D721Med (cell line): ENCODE results near the gene UCHL1.

Experiments
- DNase-seq: peaks from one replicate; pipeline ENCODE4 v3.0.0; 2011; ENCODE audit warnings: low spot score; ENCODE audit not compliant: insufficient read length
- FAIRE-seq: peaks from 2 replicates; lab custom pipeline; 2011; peaks lifted over from hg19 to GRCh38; lab: Jason Lieb, UNC
- TF ChIP-seq, protein P1 (sequence below): IDR thresholded peaks from 2 replicates; pipeline ENCODE4 v1.5.1; 2012; ENCODE audit warnings: mild to moderate bottlenecking, control low read depth; ENCODE audit not compliant: insufficient read depth; ENCODE audit errors: missing control alignments

UCHL1 gene

DNA sequence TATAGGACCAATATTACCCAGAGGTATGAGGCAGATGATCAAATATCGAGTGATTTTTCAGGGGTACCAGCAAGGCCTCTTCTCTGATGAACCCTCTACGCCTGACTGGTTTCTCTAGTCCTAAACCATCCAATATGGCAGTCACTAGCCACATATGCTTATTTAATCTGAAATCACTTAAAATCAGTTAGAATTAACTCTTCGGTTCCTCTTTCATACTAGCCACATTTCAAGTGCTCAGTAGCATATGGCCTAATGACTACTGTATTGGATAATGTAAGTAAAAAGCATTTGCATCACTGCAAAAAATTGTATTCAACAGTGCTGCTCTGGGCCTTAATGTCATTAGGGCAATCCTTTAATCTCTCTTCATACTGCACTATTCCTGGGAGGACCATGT, 38.0 kb upstream of the UCHL1 start:
- DNase-seq (no peak), FAIRE-seq (no peak)
- TF ChIP-seq, protein P1, sequence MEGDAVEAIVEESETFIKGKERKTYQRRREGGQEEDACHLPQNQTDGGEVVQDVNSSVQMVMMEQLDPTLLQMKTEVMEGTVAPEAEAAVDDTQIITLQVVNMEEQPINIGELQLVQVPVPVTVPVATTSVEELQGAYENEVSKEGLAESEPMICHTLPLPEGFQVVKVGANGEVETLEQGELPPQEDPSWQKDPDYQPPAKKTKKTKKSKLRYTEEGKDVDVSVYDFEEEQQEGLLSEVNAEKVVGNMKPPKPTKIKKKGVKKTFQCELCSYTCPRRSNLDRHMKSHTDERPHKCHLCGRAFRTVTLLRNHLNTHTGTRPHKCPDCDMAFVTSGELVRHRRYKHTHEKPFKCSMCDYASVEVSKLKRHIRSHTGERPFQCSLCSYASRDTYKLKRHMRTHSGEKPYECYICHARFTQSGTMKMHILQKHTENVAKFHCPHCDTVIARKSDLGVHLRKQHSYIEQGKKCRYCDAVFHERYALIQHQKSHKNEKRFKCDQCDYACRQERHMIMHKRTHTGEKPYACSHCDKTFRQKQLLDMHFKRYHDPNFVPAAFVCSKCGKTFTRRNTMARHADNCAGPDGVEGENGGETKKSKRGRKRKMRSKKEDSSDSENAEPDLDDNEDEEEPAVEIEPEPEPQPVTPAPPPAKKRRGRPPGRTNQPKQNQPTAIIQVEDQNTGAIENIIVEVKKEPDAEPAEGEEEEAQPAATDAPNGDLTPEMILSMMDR, result no peak

DNA sequence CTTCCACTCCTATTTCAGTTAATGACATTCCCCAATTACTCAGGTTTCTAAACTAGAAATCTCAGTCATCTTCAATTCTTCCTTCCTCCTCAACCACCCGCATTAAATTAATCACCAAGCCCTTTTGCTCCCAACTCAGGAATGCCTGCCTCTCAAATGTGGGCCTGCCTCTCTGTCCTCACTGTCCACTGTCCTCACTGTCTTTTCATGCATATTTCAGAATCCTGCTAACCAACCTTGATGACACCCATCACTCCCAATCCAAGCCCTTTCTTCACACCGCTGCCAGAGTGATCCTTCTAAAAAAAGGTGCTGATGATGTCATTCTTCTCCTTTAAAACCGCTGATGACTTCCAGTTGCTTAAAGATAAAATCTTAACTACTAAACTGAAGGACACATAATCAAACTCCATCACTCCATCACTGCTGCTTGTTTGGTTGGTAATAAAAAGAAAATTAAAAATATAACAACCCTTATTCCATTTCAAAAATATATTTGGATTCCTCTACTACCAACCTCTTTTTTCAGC, 37.2 kb upstream of the UCHL1 start:
- TF ChIP-seq, protein P1, result no peak
- DNase-seq (no peak), FAIRE-seq (no peak)

DNA sequence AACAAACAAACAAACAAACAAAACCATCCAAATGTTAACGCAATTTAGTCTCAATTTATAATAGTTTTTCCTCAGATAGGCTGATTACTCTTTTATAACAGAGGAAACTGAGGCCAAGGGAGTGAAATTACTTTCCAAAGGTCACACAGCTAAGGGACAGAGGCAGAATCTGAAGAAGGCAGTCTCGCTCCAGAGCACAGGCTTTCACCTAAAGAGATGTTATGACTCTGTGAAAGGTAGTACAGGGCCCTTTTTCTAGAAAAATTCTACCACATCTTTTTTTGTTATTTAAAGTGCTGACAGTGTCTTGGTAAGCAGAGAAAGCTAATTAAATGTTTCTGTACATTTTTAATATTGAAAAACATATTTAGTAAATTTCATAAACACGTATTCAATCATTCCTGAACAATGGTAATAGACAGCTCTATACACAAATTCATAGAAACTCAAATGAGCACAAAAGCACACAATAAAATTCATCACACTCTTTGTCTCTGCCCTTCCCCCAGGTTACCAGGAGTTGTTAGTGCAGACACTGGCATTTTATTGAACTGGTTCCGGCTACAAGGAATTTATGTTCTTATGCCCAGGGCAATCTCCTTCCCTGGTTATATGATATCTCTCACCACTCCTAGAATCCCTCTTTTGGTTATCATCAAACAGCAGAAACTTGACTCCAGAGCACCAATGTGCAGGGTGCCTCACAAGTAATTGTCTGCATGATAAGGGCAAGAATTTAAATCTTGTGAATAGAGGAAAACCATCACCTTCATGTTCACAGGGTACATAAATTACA, 34.7 kb upstream of the UCHL1 start:
- FAIRE-seq (no peak), DNase-seq (no peak)
- TF ChIP-seq, protein P1, result no peak

DNA sequence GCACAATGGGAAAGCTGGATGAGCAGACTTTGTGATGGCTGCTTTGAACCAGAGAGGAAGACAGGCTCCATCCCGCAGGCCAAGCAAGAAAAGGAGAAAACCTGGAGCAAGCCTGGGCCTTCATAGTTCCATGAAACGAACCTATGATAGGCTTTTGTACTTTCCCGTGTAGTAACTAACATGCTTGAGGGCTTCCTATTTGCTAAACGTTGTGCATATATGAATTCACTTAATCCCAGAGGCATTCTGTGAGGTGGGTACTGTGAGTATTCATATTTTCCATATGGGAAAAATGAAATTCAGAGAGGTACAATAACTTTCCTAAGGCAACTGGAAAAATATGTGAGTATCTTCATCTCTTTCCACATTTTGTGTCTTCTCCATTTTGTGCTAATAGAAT, 28.8 kb upstream of the UCHL1 start:
- TF ChIP-seq, protein P1, result no peak
- FAIRE-seq, result no peak

DNA sequence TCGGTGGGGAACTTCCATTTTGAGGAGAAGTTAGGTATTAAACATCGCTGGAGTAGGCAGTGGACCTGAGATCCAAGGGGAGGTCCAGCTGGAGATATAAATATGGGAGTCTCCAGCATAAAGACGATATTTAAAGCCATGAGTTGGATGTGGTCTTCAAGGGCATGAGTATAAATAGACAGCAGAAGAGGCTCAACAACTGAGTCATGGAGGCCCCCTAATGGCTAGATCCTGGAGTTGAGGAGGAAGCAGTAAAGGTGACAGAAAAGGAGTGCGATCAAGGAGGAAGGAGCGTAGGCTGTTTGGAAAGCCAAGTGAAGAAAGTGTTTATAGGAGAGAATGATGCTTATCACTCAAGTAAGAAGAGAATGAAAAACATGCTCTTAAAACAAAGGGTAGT, 24.3 kb upstream of the UCHL1 start:
- FAIRE-seq, result no peak
- TF ChIP-seq, protein P1, result peak; percentile 11
- no peak for DNase-seq

More for the DNA sequence above, 28.8 kb upstream of the UCHL1 start:
- no peak for DNase-seq

DNA sequence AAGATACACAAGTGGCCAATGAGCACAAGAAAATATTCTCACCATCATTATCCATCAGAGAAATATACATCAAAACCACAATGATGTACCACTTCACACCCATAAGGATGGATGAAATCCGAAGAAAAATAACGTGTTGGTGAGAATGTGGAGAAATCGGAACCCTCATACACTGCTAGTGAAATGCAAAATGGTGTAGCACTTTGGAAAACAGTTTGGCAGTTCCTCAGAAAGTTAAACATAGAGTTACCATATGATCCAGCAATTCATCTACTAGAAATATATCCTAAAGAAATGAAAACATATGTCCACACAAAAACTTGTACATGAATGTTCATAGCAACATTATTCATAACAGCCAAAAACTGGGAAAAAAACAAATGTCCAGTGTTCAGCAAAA, 23.9 kb upstream of the UCHL1 start:
- no peak for DNase-seq
- TF ChIP-seq, protein P1, result no peak
- FAIRE-seq, result no peak

DNA sequence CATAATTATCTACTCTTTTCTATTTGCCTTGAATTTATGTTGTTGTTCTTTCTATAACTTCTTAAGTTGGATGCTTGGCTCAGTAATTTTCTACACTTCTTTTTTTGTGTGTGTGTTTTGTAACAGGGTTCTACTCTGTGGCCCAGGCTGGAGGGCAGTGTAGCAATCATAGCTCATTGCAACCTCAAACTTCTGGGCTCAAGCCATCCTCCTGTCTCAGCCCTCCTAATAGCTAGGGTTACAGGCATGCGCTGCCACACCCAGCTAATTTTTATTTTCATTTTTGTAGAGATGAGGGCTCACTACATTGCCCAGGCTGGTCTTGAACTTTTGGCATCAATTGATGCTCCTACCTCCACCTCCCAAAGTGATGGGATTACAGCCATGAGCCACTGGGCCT, 20.7 kb upstream of the UCHL1 start:
- DNase-seq (no peak), FAIRE-seq (no peak)
- TF ChIP-seq, protein P1, result no peak
